Activated CD4-positive, alpha-beta T cell treated with anti-CD3 and anti-CD28 coated beads, Interleukin-2, Interleukin-6, amounts not matched to agents 100 ng/mL and 50 ng/mL, durations not matched to agents 16 hours and 8 hours (primary cell): ENCODE measurements around the gene DYSF.
"Not testable (repeated sequence)": the region's sequence is repeated elsewhere in the genome, so short reads cannot be mapped to it uniquely, and the experiment has no call there.

Experiments
- DNase-seq: peaks from one replicate; pipeline ENCODE4 v3.0.0-alpha.2; 2020

Gene DYSF

GRCh38 chr2:71453404-71454220 lies at the start of gene DYSF:
Gene DYSF (plus strand): TSS chr2:71453561.
- DNase-seq: no peak

- no peak for DNase-seq
Observed at GRCh38 chr2:71409611-71410010, 43.8 kb upstream of the DYSF start.

GRCh38 chr2:71410696-71411095 lies 42.7 kb upstream of the DYSF start:
- no peak for DNase-seq

- DNase-seq: peak; percentile 18
Observed at GRCh38 chr2:71416866-71417265, 36.5 kb upstream of the DYSF start.

GRCh38 chr2:71417300-71418202 lies 35.8 kb upstream of the DYSF start:
- no peak for DNase-seq

GRCh38 chr2:71419145-71419544 lies 34.2 kb upstream of the DYSF start:
- no peak for DNase-seq

GRCh38 chr2:71419976-71420375 lies 33.4 kb upstream of the DYSF start:
- no peak for DNase-seq

- no peak for DNase-seq
Observed at GRCh38 chr2:71422786-71423185, 30.6 kb upstream of the DYSF start.

GRCh38 chr2:71423817-71424420 lies 29.4 kb upstream of the DYSF start:
- DNase-seq: no peak

GRCh38 chr2:71426721-71427120 lies 26.6 kb upstream of the DYSF start:
- DNase-seq: no peak

GRCh38 chr2:71428472-71429383 lies 24.6 kb upstream of the DYSF start:
- no peak for DNase-seq

- DNase-seq: not testable (repeated sequence)
Observed at GRCh38 chr2:71445142-71445541, 8.2 kb upstream of the DYSF start.

GRCh38 chr2:71446505-71446904 lies 6.9 kb upstream of the DYSF start:
- no peak for DNase-seq

- DNase-seq: no peak
Observed at GRCh38 chr2:71449343-71449742, 4.0 kb upstream of the DYSF start.

GRCh38 chr2:71451705-71452104 lies 1.7 kb upstream of the DYSF start:
- no peak for DNase-seq

GRCh38 chr2:71452565-71452964 lies 796 bp upstream of the DYSF start:
- peak; percentile 20 for DNase-seq

GRCh38 chr2:71454221-71455010 lies 1.1 kb downstream of the DYSF start:
- no peak for DNase-seq

- DNase-seq: no peak
Observed at GRCh38 chr2:71455011-71455740, 1.8 kb downstream of the DYSF start.

- no peak for DNase-seq
Observed at GRCh38 chr2:71455741-71456569, 2.6 kb downstream of the DYSF start.

GRCh38 chr2:71456617-71457016 lies 3.3 kb downstream of the DYSF start:
- DNase-seq: no peak
